Endodermal cell (in vitro differentiated cells): ENCODE measurements around the gene RNU6-9. TPM values are rescaled to one million over a fixed set of nuclear protein-coding genes. Genes with fewer than 3 reads are reported as not detected.

Source experiments
- DNase-seq: peaks from one replicate; pipeline ENCODE4 v3.0.0-alpha.2; 2017
- H3K27ac ChIP-seq: 2 replicates; pipeline ENCODE4 v1.5.1; 2013; ENCODE audit warnings: mild to moderate bottlenecking, low read depth, low read length, moderate library complexity
- H3K27me3 ChIP-seq: 2 replicates; pipeline ENCODE4 v1.6.1; 2013; ENCODE audit warnings: mild to moderate bottlenecking, low read length, moderate library complexity; ENCODE audit not compliant: insufficient read depth, control insufficient read depth, poor library complexity, severe bottlenecking
- H3K36me3 ChIP-seq: 2 replicates; pipeline ENCODE4 v1.7.0; 2013; ENCODE audit warnings: mild to moderate bottlenecking, low read length, moderate library complexity; ENCODE audit not compliant: control insufficient read depth, insufficient read depth
- H3K4me1 ChIP-seq: one replicate; pipeline ENCODE4 v1.7.0; 2013; ENCODE audit warnings: low read length; ENCODE audit not compliant: control insufficient read depth, insufficient read depth
- H3K4me3 ChIP-seq: 2 replicates; pipeline ENCODE4 v1.5.1; 2013; ENCODE audit warnings: mild to moderate bottlenecking, low read length, moderate library complexity
- H3K9ac ChIP-seq: 2 replicates; pipeline ENCODE4 v1.6.1; 2013; ENCODE audit warnings: mild to moderate bottlenecking, low read length, moderate library complexity; ENCODE audit not compliant: poor library complexity, severe bottlenecking; ENCODE audit errors: extremely low read depth
- H3K9me3 ChIP-seq: 2 replicates; pipeline ENCODE4 v1.6.1; 2013; ENCODE audit warnings: mild to moderate bottlenecking, low read length, moderate library complexity; ENCODE audit not compliant: control insufficient read depth
- H3K27ac Mint-ChIP-seq: 2 replicates; pipeline ENCODE4 v1.8.0; 2020; ENCODE audit warnings: mixed read lengths
- H3K27me3 Mint-ChIP-seq: 2 replicates; pipeline ENCODE4 v1.8.0; 2021; ENCODE audit warnings: mild to moderate bottlenecking, mixed read lengths; ENCODE audit not compliant: insufficient read depth
- H3K36me3 Mint-ChIP-seq: 2 replicates; pipeline ENCODE4 v1.8.0; 2020; ENCODE audit warnings: low read depth, mixed read lengths
- H3K4me1 Mint-ChIP-seq: 2 replicates; pipeline ENCODE4 v1.8.0; 2020; ENCODE audit warnings: mixed read lengths
- H3K4me3 Mint-ChIP-seq: 2 replicates; pipeline ENCODE4 v1.8.0; 2020; ENCODE audit warnings: mild to moderate bottlenecking, moderate library complexity, mixed read lengths
- H3K9me3 Mint-ChIP-seq: 2 replicates; pipeline ENCODE4 v1.8.0; 2020; ENCODE audit warnings: mild to moderate bottlenecking, mixed read lengths
- CTCF ChIP-seq: fragments of 200-600 bp; sonication (generic); conservative IDR thresholded peaks from 2 replicates; pipeline ENCODE4 v1.5.0; 2021; ENCODE audit warnings: antibody characterized with exemption, mild to moderate bottlenecking
- WGBS, 2 experiments: methylation state at CpG; one replicate each; pipeline versions ENCODE4 v1.1.5 to v1.1.7; 2013; ENCODE audit warnings: missing lambda C conversion rate in 2 of 2, mixed read lengths in 1 of 2; ENCODE audit not compliant: insufficient coverage in 1 of 2, insufficient read length in 1 of 2; 5-methylcytosine and 5-hydroxymethylcytosine counted together
- total RNA-seq, 2 donors: library from RNA; stranded (reverse); fragmentation: NEBNext Ultra II Directional in 1 of 2; extraction: Animal tissue kit (Norgen Biotek cat#: 25700) in 1 of 2; gene quantifications; 2 replicates in 1 of 2; 3 replicates in 1 of 2; pipeline ENCODE4 v1.2.1, GENCODE V29; 2021

RNU6-9 gene
- total RNA-seq, 2 donors from 2014 or later = not detected

GRCh38 chr19:862581-863314 is 30.5 kb upstream of the RNU6-9 start:
- Mint-ChIP-seq H3K27ac (no peak overlapping the region), H3K4me1 (peaks cover 5% of the 10 kb centered on the region), H3K9me3 (no peaks in the 10 kb centered on the region), H3K27me3 (peaks cover 42% of the 10 kb centered on the region), H3K36me3 (peaks cover 9% of the 10 kb centered on the region), H3K4me3 (no peak overlapping the region)
- no peak overlapping the region for H3K27ac ChIP-seq
- H3K27me3 ChIP-seq = peaks cover 25% of the 10 kb centered on the region
- H3K9me3 ChIP-seq = no peaks in the 10 kb centered on the region
- H3K4me3 ChIP-seq = no peak overlapping the region
- WGBS, 2 experiments = 42 to 47% methylated on average over 26 to 48 of the region's 48 CpGs
- no peaks in the 10 kb centered on the region for H3K4me1 ChIP-seq
- TF ChIP-seq CTCF = no peak
- no peak overlapping the region for H3K9ac ChIP-seq
- peaks cover 5% of the 10 kb centered on the region for H3K36me3 ChIP-seq
- peak; percentile 95 for DNase-seq

- TF ChIP-seq CTCF = no peak
- no peak overlapping the region for H3K4me3 ChIP-seq
- H3K27me3 ChIP-seq = peaks cover 25% of the 10 kb centered on the region
Measured at GRCh38 chr19:863315-863620, 30.0 kb upstream of the RNU6-9 start.

GRCh38 chr19:866769-867300 is 26.4 kb upstream of the RNU6-9 start:
- WGBS, 2 experiments = 88 to 90% methylated on average over 7 to 38 of the region's 38 CpGs
- H3K9ac ChIP-seq = no peak overlapping the region
- peak; percentile 47 for DNase-seq
- no peaks in the 10 kb centered on the region for H3K4me1 ChIP-seq
- no peaks in the 10 kb centered on the region for H3K27me3 ChIP-seq
- peaks cover 3% of the 10 kb centered on the region for H3K9me3 Mint-ChIP-seq
- H3K27ac ChIP-seq = no peak overlapping the region
- peaks cover 5% of the 10 kb centered on the region for H3K4me1 Mint-ChIP-seq
- peaks cover 18% of the 10 kb centered on the region for H3K36me3 ChIP-seq
- H3K27me3 Mint-ChIP-seq = peaks cover 12% of the 10 kb centered on the region
- no peaks in the 10 kb centered on the region for H3K9me3 ChIP-seq
- peaks cover 28% of the 10 kb centered on the region for H3K36me3 Mint-ChIP-seq
- no peak overlapping the region for H3K4me3 Mint-ChIP-seq
- H3K27ac Mint-ChIP-seq = no peak overlapping the region
- no peak overlapping the region for H3K4me3 ChIP-seq
- no peak for TF ChIP-seq CTCF

More at GRCh38 chr19:863315-863620, 30.0 kb upstream of the RNU6-9 start:
- H3K27me3 Mint-ChIP-seq = peaks cover 39% of the 10 kb centered on the region
- H3K4me3 Mint-ChIP-seq = no peak overlapping the region
- no peak overlapping the region for H3K27ac Mint-ChIP-seq
- Histone ChIP-seq H3K36me3 (peaks cover 9% of the 10 kb centered on the region), H3K27ac (no peak overlapping the region), H3K9ac (no peak overlapping the region), H3K4me1 (no peaks in the 10 kb centered on the region), H3K9me3 (no peaks in the 10 kb centered on the region)
- no peaks in the 10 kb centered on the region for H3K9me3 Mint-ChIP-seq
- peaks cover 9% of the 10 kb centered on the region for H3K36me3 Mint-ChIP-seq
- 84 to 93% methylated on average over 2 to 7 of the region's 7 CpGs for WGBS, 2 experiments
- DNase-seq = no peak
- peaks cover 5% of the 10 kb centered on the region for H3K4me1 Mint-ChIP-seq
